SK-N-MC (cell line): ENCODE measurements around the gene AMFR.

Experiments used
- DNase-seq: peaks from one replicate; pipeline ENCODE4 v3.0.0-alpha.2; 2011; ENCODE audit warnings: low read depth, low spot score
- H3K27ac ChIP-seq: fragments of 200-600 bp; sonication (generic); 2 replicates; pipeline ENCODE4 v1.5.1; 2016; ENCODE audit warnings: mixed run types
- H3K36me3 ChIP-seq: fragments of 200-600 bp; sonication (generic); 2 replicates; pipeline ENCODE4 v1.6.1; 2017; ENCODE audit warnings: antibody characterized with exemption, low read length, mixed read lengths; ENCODE audit not compliant: insufficient read depth
- H3K4me3 ChIP-seq: fragments of 200-600 bp; sonication (generic); 2 replicates; pipeline ENCODE4 v1.5.1; 2016
- H3K9ac ChIP-seq: fragments of 200-600 bp; sonication (generic); 2 replicates; pipeline ENCODE4 v1.8.0; 2017; ENCODE audit warnings: mixed run types, mixed read lengths; ENCODE audit not compliant: insufficient read length
- H3K9me3 ChIP-seq: fragments of 200-600 bp; sonication (generic); 2 replicates; pipeline ENCODE4 v1.6.1; 2017; ENCODE audit warnings: low read depth, mild to moderate bottlenecking, antibody characterized with exemption, low read length, moderate library complexity, mixed read lengths
- EZH2 ChIP-seq: fragments of 200-600 bp; sonication (generic); IDR thresholded peaks from one replicate; pipeline ENCODE4 v1.6.1; 2017; ENCODE audit warnings: antibody characterized with exemption
- FOXP2 ChIP-seq: optimal IDR thresholded peaks from 2 replicates; pipeline ENCODE3; 2011; ENCODE audit warnings: mild to moderate bottlenecking, moderate library complexity; ENCODE audit not compliant: insufficient read depth; ENCODE audit errors: extremely low read length, control extremely low read depth
- POLR2AphosphoS5 ChIP-seq: IDR thresholded peaks from 2 replicates; pipeline ENCODE4 v1.6.1; 2012; ENCODE audit warnings: mild to moderate bottlenecking, low read depth, low read length, borderline replicate concordance

The AMFR gene

DNA sequence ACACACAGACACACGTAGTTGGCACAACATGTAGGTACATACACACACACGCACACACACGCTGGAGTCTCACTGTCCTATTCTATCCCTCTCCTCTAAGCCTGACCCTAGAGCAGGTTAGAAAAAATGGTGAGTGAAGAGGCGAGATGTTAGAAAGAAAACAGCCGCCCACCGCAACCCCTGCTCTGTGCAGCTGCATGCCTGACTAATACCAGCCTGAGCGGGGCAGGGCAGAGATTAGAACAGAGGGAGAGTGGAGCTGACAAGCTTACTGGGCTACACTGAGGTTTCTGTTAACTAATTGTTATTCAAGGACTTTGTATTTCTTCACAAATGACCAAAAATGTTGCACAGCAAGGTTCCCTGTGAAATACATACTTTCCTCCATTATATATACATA, 59.8 kb downstream of the AMFR start:
- no peak for TF ChIP-seq FOXP2
- no peak for DNase-seq
- no peak overlapping the region for H3K9ac ChIP-seq
- H3K27ac ChIP-seq, result no peak overlapping the region
- no peaks in the 10 kb centered on the region for H3K9me3 ChIP-seq
- no peaks in the 10 kb centered on the region for H3K36me3 ChIP-seq
- H3K4me3 ChIP-seq, result no peak overlapping the region

DNA sequence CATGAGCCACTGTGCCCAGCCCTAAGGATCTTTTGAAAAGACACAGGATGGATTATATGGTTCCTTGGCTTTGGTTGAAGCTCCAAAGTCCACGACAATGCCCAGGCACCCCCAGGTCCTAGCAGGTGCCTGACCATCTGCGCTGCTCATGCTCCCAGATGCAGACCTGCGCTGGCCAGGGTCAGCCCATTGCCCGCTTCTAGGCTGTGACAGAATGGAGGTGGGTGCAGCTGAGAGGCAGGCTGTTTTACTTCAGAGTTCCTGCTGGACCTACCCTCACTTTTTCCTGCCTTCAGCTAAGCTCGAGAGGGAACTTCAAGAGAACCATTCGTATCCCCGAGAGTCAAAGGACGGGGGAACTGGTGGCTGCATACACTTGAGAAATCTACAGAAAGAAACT, 60.5 kb downstream of the AMFR start:
- Histone ChIP-seq H3K27ac (no peak overlapping the region), H3K4me3 (no peak overlapping the region), H3K9me3 (no peaks in the 10 kb centered on the region), H3K9ac (no peak overlapping the region), H3K36me3 (no peaks in the 10 kb centered on the region)
- TF ChIP-seq FOXP2 (no peak), EZH2 (no peak), POLR2AphosphoS5 (no peak)
- DNase-seq, result no peak

DNA sequence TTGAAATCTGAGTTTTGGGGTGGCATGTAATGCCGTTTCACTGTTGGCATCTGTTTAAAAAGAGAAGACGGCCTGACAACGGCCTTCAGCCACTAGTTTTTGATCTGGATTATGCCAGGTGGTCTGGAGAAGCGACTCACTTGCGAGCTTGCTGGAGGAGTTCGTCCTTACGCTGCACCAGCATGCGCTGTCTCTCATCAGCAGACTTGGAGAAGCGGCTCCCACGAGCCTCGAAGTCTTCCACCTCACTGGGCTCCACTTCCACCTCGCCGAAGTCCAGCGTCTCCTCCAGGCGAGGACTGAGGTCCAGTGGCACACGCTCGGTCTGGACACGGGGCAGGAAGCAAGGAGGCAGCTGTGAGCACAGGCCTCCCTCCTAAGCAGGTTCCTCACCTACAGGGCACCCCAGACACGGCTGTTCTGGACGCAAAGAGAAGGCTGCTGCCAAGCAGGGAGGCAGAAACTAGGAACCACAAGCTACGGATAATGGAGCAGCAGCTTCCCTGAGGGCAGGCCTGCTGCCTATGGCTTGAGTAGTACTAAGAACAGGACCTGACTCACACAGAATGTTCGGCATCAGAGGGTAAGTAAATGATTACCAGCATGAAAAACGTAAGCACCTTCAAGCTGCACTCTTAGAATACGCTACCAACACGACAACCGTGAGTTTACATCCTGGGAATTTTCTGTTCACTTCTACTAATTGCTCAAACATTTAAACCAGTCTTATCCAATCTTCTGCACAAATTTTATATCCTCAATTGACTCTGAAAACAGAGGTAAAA, 61.4 kb downstream of the AMFR start:
- H3K36me3 ChIP-seq, result no peaks in the 10 kb centered on the region
- H3K4me3 ChIP-seq, result no peak overlapping the region
- no peak for TF ChIP-seq EZH2
- TF ChIP-seq FOXP2, result no peak
- TF ChIP-seq POLR2AphosphoS5, result no peak
- H3K27ac ChIP-seq, result no peak overlapping the region
- DNase-seq, result no peak
- no peaks in the 10 kb centered on the region for H3K9me3 ChIP-seq
- H3K9ac ChIP-seq, result no peak overlapping the region

DNA sequence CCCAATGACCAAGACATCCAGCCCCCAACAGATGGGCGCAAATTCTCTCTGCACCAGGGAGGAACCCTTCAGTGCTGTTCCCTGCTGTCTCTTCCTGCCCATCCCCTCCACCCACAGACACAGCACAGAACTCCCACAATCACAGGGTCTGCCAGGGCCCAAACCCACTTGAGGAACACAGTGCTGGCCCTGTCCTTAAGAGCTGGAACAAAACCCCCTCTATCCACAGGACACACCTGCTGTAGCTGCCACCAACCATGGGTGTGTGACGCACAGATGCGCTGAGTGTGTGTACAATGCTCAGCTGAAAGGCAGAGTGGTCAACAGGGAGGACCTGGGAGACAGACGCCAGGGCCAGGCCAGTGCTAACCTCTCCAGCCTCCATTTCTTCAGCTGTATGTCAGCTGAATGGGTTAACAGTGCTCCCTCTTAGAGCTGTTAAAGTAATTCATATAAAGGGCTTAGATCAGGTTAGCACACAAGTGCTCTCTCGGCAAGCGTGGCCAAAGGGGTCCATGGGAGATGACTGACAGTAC, 62.1 kb downstream of the AMFR start:
- TF ChIP-seq POLR2AphosphoS5 (no peak), EZH2 (no peak), FOXP2 (no peak)
- no peaks in the 10 kb centered on the region for H3K9me3 ChIP-seq
- H3K36me3 ChIP-seq, result no peaks in the 10 kb centered on the region
- no peak for DNase-seq
- H3K9ac ChIP-seq, result no peak overlapping the region
- H3K4me3 ChIP-seq, result no peak overlapping the region
- no peak overlapping the region for H3K27ac ChIP-seq

DNA sequence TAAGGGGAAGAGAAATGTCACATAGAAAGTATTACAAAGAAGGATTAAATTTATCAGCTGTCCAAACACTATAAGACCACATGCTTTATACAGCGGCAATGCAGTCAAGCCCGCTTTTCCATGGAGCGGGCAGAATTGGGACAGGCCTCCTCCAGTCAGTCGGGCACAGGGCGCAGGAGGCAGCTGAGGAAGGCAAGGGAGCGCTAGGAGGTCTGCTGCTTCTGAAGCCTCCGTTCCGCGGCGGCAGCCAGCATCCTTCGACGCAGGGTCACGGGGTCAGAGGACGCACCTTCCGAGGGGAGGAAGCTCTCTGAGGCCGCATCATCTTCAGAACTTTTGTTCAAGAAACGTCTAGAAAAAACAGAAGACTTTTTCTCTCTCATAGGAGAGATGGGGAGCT, 62.6 kb downstream of the AMFR start:
- DNase-seq, result no peak
- no peaks in the 10 kb centered on the region for H3K9me3 ChIP-seq
- H3K9ac ChIP-seq, result no peak overlapping the region
- no peaks in the 10 kb centered on the region for H3K36me3 ChIP-seq
- H3K4me3 ChIP-seq, result no peak overlapping the region
- TF ChIP-seq FOXP2 (no peak), EZH2 (no peak), POLR2AphosphoS5 (no peak)
- no peak overlapping the region for H3K27ac ChIP-seq

DNA sequence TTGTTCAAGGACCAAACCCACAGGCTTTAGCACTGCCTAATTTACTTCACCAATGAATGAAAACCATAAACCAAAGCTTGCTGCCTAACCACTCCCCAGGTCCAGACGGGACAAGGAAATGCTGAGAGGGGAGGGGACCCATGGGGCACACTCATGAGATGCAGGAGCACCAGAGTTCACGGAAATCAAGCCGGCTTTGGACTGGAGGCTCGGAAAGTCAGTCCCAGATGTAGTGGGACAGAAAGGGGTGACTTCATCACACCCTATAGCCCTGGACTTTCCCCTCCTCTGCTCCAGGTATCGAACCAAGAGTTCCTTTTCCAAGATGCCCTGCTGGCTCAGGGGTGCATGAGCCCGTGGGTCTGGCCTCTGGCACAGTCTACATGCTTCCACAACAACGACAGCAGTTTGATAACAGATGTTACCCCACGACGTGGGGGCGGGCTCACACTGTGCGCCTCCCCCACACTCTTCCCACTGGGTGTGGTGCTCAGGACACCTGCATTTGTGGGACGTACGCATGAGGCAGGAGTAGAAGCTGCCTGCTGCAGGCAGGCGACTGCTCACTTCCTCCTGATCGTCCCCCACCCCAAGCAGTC, 63.2 kb downstream of the AMFR start:
- Histone ChIP-seq H3K27ac (no peak overlapping the region), H3K36me3 (no peaks in the 10 kb centered on the region), H3K9ac (no peak overlapping the region), H3K9me3 (no peaks in the 10 kb centered on the region), H3K4me3 (no peak overlapping the region)
- no peak for TF ChIP-seq EZH2
- no peak for TF ChIP-seq POLR2AphosphoS5
- no peak for TF ChIP-seq FOXP2
- DNase-seq, result no peak

DNA sequence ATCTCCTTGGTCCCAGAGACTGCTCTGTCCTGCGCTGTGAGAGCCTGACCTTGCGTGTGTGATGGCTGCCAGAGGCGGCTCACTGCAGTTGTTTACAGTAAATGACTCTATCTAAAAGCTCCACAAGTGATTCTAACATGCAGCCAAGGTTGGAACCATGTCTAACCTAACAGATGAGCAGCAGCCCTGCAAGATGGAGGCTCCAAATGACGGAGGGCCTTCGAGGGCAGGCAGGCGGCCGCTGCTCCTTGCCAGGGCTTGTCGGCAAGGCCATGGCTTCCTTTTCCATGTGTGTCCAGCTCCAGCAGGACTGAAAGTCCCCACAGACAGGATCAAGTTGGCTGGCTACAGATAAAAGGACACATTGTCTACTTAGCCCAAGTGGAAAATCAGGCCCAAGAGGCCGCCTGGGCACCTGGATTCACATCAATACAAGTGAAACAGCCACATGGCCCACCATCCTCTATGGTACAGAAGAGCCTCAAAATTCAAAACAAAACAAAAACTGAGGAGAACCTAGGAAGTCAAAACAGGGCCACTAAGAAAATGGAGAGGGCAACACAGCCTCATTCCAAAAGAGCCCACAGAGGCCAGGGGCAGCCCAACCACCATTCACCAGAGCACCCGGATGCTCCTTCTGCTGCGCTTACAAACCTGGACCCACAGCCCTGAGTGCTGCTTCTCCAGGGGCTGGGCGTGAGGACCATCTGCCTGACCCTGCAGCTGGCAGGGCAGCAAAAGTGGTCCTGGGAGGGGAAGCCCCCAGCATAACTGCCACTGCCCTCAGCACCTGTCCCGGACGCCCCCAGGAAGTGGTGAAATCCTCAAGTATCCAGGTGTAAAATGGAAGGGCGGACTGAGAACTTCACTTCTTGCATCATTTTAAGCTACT, 65.0 kb downstream of the AMFR start:
- H3K9ac ChIP-seq, result no peak overlapping the region
- no peaks in the 10 kb centered on the region for H3K36me3 ChIP-seq
- H3K27ac ChIP-seq, result no peak overlapping the region
- H3K4me3 ChIP-seq, result no peak overlapping the region
- TF ChIP-seq FOXP2, result no peak
- TF ChIP-seq POLR2AphosphoS5, result no peak
- TF ChIP-seq EZH2, result no peak
- no peak for DNase-seq
- H3K9me3 ChIP-seq, result no peaks in the 10 kb centered on the region

DNA sequence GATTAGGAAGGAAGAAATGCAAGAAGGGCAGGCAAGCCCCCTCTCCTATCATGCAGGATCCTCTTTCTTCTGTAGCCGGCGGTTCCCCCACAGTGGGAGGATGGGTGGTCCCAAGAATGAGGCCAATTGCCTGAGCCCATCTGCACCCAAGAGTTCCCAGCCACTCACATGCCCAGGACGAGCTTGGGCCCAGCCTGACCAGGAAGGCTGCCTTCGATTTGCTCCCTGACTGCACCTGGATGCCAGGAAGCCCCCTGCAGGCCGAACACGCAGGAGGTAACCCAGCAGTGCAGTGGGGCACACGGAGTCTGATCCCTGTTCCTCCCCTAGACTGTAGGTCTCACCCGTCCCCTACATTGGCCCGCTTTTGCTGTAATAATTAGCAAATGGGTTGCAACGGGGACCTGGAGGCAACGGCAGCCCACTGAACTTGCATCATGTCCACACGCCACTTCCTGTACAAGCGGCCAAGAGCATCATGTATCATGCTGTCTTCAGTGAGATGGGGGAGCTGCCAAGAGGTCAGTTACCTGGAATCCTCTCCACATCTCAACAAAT, 67.5 kb downstream of the AMFR start:
- Histone ChIP-seq H3K9me3 (no peaks in the 10 kb centered on the region), H3K9ac (no peak overlapping the region), H3K36me3 (no peaks in the 10 kb centered on the region), H3K4me3 (no peak overlapping the region), H3K27ac (no peak overlapping the region)
- TF ChIP-seq POLR2AphosphoS5, result no peak
- no peak for TF ChIP-seq FOXP2
- no peak for TF ChIP-seq EZH2
- DNase-seq, result no peak
